Endothelial cell (in vitro differentiated cells): Measurements from ENCODE around the gene CTNNB1. TPM values are rescaled to one million over a fixed set of nuclear protein-coding genes. Genes with fewer than 3 reads are reported as not detected.

Experiments
- DNase-seq: peaks from one replicate; pipeline ENCODE4 v3.0.0; 2021; ENCODE audit warnings: low spot score
- H3K27ac Mint-ChIP-seq: one replicate; pipeline ENCODE4 v1.8.0; 2021; ENCODE audit warnings: mixed read lengths, inconsistent platforms; ENCODE audit not compliant: unreplicated experiment
- H3K27me3 Mint-ChIP-seq: one replicate; pipeline ENCODE4 v1.8.0; 2021; ENCODE audit warnings: mild to moderate bottlenecking, moderate library complexity, mixed read lengths, inconsistent platforms; ENCODE audit not compliant: unreplicated experiment
- H3K36me3 Mint-ChIP-seq: one replicate; pipeline ENCODE4 v1.8.0; 2021; ENCODE audit warnings: mild to moderate bottlenecking, low read depth, mixed read lengths, inconsistent platforms; ENCODE audit not compliant: unreplicated experiment
- H3K4me1 Mint-ChIP-seq: one replicate; pipeline ENCODE4 v1.8.0; 2021; ENCODE audit warnings: mild to moderate bottlenecking, mixed read lengths, inconsistent platforms; ENCODE audit not compliant: unreplicated experiment
- H3K4me3 Mint-ChIP-seq: one replicate; pipeline ENCODE4 v1.8.0; 2021; ENCODE audit warnings: mild to moderate bottlenecking, mixed read lengths, inconsistent platforms; ENCODE audit not compliant: unreplicated experiment
- H3K9me3 Mint-ChIP-seq: one replicate; pipeline ENCODE4 v1.8.0; 2021; ENCODE audit warnings: mixed read lengths, inconsistent platforms; ENCODE audit not compliant: unreplicated experiment
- total RNA-seq: library from RNA; stranded (reverse); fragmentation: NEBNext Ultra II Directional; extraction: Animal tissue kit (Norgen Biotek cat#: 25700); gene quantifications from one replicate; pipeline ENCODE4 v1.2.1, GENCODE V29; 2021; ENCODE audit not compliant: unreplicated experiment
- TF ChIP-seq, protein P1 (sequence below): fragments of 200-600 bp; sonication (generic); IDR thresholded peaks from one replicate; pipeline ENCODE4 v1.5.0; 2021; ENCODE audit warnings: antibody characterized with exemption; ENCODE audit not compliant: unreplicated experiment

The CTNNB1 gene
- total RNA-seq, 1 donor from 2014 or later = 1,051 TPM

DNA sequence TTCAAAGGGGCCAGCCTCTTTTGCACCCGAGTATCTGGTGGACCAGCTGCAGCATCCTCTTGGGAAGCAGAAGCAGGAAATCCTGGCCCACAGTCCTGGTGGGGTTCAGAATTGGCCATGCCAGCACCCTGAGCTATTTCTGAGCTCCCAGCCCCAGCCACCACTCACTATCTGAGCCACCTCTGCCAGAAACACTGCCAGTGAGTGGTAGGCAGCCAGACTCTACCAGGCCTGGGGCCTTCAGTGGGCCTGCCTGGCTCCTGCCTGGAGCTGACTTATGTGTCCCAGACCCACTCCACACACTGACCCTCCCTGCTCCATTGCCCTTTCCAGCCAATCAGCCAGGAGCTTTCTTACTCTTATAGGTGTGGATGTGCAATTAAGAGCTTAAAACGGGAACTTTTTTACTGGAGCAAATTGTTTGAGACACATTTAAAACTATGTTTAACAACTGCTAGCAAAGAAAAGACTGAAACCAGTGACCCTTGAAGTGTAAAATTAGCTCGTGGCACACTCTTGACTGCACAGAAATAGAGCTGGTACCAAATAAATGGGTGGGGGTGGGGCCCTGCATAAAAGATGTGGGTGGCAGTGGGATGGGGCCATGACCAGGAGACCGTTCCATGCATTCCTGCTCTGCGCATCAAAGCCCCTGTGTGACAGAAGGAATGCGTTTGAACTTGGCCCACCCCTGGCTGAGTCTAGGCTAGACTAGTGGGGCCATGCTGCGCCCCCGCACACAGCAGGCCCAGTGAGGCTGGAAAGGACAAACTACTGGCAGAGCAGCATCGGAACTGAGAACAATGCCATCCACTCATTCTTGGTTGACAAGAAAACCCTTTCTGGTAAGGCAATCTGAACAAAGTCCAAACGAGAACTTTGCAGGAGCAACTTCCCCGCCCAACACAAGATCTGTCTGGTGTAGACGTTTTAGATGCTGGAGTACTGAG, 48.0 kb downstream of the CTNNB1 start:
- Mint-ChIP-seq H3K27ac (no peak overlapping the region), H3K9me3 (no peaks in the 10 kb centered on the region), H3K4me1 (peaks cover 4% of the 10 kb centered on the region), H3K4me3 (no peak overlapping the region), H3K27me3 (peaks cover 15% of the 10 kb centered on the region), H3K36me3 (peaks cover 19% of the 10 kb centered on the region)
- DNase-seq = no peak
- TF ChIP-seq, protein P1, sequence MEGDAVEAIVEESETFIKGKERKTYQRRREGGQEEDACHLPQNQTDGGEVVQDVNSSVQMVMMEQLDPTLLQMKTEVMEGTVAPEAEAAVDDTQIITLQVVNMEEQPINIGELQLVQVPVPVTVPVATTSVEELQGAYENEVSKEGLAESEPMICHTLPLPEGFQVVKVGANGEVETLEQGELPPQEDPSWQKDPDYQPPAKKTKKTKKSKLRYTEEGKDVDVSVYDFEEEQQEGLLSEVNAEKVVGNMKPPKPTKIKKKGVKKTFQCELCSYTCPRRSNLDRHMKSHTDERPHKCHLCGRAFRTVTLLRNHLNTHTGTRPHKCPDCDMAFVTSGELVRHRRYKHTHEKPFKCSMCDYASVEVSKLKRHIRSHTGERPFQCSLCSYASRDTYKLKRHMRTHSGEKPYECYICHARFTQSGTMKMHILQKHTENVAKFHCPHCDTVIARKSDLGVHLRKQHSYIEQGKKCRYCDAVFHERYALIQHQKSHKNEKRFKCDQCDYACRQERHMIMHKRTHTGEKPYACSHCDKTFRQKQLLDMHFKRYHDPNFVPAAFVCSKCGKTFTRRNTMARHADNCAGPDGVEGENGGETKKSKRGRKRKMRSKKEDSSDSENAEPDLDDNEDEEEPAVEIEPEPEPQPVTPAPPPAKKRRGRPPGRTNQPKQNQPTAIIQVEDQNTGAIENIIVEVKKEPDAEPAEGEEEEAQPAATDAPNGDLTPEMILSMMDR = no peak

DNA sequence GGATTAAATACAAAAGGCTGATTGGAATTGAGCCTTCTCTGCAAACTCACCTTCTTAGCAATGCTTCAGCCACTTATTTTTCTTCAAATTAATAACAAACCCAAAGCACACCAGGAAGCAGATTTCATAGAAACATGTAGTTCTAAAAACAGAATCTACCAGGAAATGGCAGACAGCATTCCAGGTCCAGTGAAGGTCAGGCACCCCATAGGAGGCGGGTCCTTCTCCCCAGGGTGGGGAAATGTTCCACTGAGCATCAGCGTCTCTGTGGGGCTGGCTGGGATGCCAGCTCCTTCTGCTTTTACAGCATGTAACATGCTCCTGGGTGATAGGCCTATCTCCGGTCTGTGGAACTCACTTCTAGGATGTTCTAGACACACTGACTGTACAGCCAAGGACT, 49.2 kb downstream of the CTNNB1 start:
- Mint-ChIP-seq H3K36me3 (peaks cover 10% of the 10 kb centered on the region), H3K27ac (no peak overlapping the region), H3K9me3 (no peaks in the 10 kb centered on the region), H3K4me1 (peaks cover 4% of the 10 kb centered on the region), H3K27me3 (peaks cover 15% of the 10 kb centered on the region), H3K4me3 (no peak overlapping the region)
- no peak for DNase-seq
- TF ChIP-seq, protein P1 = no peak

DNA sequence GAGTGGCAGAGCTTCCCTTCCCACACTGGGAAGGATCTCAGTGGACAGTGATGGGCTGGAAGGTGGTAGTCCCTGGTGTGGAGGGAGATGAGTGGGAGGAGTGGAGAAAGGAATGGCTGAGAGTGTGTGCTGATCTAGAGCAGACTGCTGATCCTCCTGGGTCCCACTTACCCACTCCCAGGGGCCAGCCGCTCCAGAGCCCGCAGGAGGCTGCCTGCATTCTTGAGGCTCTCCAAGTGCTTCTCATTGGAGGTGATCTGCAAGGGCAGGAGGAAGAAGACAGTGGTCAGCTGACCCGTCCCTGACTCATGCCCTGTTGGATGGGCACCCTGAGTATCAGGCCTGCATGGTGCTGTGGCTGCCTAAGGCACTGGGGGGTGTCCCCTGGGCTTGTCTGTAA, 50.0 kb downstream of the CTNNB1 start:
- Mint-ChIP-seq H3K4me1 (peaks cover 4% of the 10 kb centered on the region), H3K27me3 (peaks cover 8% of the 10 kb centered on the region), H3K27ac (no peak overlapping the region), H3K4me3 (no peak overlapping the region), H3K9me3 (no peaks in the 10 kb centered on the region), H3K36me3 (peaks cover 4% of the 10 kb centered on the region)
- DNase-seq = no peak
- TF ChIP-seq, protein P1 = no peak

DNA sequence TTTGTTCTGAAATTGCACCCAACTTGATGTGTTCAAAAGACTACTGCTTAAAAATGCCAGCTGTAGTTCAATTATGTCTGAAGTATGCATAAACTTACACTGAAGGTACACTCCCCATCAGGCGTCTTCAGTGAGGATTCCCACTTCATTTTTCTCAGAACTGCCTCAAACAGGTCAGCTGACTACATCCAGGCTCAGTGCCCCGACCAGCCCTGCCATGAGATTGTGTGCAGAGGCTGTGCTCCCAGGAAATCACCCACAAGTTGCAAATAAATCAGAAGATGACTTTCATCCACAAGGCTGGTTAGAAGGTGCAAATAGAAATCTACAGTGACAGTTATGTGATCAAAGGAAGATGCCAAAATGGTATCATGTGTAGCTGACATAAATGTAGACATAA, 51.5 kb downstream of the CTNNB1 start:
- TF ChIP-seq, protein P1 = no peak
- Mint-ChIP-seq H3K36me3 (peaks cover 4% of the 10 kb centered on the region), H3K27me3 (peaks cover 8% of the 10 kb centered on the region), H3K4me1 (peaks cover 4% of the 10 kb centered on the region), H3K4me3 (no peak overlapping the region), H3K9me3 (no peaks in the 10 kb centered on the region), H3K27ac (no peak overlapping the region)
- DNase-seq = no peak

DNA sequence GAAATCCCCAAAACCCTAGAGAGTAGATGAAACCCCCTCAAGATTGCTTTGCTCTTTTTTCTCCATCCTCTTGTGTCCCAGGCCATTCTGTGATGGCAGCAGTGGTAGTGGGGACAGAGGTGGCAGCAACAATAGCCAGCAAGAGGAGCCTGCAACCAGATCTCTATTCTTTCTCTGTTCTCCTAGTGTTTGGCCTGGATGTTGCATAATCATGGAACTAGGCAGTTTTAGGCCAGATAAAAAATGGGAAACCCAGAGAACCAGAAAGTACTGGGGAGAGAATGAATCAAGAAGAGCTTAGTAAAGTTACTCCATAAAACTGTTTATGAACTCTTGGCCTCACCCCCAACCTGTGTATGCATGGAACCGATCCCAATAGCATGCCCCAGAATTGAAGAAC, 52.3 kb downstream of the CTNNB1 start:
- no peaks in the 10 kb centered on the region for H3K9me3 Mint-ChIP-seq
- no peak for DNase-seq
- TF ChIP-seq, protein P1 = no peak
- H3K27me3 Mint-ChIP-seq = peaks cover 4% of the 10 kb centered on the region
- H3K4me1 Mint-ChIP-seq = no peaks in the 10 kb centered on the region
- H3K36me3 Mint-ChIP-seq = peaks cover 4% of the 10 kb centered on the region
- no peak overlapping the region for H3K4me3 Mint-ChIP-seq
- H3K27ac Mint-ChIP-seq = no peak overlapping the region
